Ramos (cell line): Measurements from ENCODE around the gene DSCAM.

Experiments used
- in situ Hi-C: fragments of 300-500 bp; cut with MboI; formaldehyde crosslinking; loops from one replicate; pipeline ENCODE4 v1.14.3; 2022; ENCODE audit warnings: low sequenced_read_pairs; ENCODE audit not compliant: unreplicated experiment

The DSCAM gene

DNA sequence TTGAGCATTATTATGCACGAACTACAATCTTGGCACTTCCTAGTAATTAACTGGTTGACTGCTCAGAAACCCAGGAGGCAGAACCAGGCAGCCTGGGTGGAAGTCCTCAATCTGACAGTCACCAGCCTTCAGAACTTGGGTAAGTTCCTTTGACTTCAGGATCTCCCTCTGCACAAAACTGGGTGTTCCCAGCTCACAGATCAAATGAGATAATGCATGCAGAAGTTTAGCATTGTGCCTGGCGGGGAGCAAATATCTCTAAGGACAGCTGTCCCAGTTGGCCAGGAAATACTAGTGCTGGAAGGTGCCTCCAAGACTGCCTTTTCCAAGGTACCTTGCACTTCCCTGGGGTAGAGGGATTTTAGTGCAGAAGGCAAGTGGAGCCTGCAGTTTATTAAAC, 684.9 kb downstream of the DSCAM start:
- in situ Hi-C loops, result no loop called here

DNA sequence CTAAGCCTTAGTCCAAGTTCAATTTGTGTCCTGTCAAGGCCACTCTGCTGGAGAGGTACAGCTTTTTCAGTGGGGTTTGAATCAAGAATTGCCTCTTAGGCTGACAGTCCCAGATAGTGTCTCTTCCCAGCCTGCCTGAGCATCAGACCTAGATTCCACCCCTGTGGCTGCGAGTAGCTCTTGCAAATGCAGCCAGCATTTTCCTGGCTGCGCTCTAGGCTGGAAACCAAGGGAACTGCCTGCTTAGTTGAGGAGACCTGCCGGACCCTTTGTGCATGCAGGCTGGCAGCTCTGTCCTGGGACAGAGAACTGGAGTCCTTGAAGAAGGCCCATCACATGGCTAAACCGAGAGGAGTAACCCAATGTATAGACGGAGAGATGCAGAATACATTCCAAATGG, 686.0 kb downstream of the DSCAM start:
- in situ Hi-C loops, result no loop called here

DNA sequence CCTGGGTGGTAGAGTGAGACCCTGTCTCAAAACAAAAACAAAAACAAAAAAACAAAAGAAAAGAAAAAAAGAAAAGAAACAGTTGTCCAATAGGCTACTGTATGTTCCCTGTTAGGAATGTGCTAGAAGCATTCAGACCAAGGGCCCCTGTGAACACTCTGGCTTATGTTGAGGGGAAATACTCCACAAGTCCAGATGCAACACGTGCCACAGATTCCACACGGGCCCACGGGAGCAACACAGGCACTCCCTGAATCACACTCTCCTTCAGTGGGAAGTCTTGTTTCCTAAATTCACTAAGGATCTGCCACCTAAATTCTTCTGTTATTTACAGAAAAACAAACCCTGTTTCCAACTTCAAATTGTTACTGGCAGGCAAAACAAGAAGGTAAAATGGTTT, 688.6 kb downstream of the DSCAM start:
- in situ Hi-C loops, result no loop called here

- in situ Hi-C loops, result no loop called here
Observed at GRCh38 chr21:40155563-40155962, 691.4 kb downstream of the DSCAM start.

DNA sequence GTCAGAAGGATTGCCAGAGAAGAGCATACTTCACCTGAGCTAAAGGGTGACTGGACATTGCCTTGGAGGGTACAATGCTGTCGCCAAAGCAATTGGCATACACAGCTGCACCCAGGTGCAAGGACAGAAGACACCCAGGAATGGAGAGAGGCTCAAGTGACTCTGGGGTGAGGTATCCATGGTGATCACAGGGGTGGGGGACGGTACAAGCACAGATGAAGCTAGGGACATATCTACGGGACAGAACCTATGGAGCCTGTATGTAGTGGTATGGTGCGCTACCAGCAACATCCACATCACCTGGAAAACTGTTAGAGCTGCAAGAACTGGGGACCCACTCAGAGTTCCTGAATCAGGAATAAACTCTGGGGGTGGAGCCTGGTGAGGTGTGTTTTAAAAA, 693.6 kb downstream of the DSCAM start:
- in situ Hi-C loops, result no loop called here

DNA sequence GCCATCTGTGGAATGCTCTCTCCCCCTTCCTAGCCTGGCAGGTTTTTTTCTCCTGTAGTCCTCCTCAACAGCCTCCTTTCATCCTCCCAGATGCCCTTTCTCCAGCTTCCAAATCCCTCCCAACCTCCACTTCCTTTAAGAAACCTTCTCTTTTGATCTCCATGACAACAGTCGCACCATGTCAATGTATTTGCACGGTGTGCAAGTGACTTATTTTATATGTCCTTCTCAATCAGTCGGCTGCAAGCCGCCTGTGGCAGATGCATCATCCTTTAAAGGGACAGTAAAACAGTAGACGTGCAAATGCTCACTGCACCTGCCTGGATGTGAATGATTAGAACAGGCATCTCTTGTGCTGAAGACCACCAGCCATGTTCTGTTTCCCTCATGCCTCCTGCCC, 694.5 kb downstream of the DSCAM start:
- in situ Hi-C loops, result no loop called here

DNA sequence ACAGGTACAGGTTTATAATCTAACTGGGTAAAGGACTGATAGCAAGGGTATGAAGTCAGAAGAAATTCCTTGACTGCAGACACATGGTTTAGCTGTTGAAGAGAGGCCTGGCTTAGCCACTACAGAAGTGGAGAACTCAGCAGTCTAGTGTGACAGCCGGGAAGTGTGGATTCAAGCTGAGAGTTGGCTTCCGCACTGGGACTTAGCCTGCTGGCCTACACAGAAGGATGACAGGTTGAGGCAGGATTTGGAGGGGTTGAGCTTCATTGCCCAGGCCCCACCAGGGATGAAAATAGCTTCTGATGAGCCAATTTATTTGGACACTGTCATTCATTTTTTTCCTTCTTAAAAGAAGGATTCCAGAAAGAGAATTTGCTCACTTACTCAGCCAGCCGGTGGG, 695.3 kb downstream of the DSCAM start:
- in situ Hi-C loops, result no loop called here

DNA sequence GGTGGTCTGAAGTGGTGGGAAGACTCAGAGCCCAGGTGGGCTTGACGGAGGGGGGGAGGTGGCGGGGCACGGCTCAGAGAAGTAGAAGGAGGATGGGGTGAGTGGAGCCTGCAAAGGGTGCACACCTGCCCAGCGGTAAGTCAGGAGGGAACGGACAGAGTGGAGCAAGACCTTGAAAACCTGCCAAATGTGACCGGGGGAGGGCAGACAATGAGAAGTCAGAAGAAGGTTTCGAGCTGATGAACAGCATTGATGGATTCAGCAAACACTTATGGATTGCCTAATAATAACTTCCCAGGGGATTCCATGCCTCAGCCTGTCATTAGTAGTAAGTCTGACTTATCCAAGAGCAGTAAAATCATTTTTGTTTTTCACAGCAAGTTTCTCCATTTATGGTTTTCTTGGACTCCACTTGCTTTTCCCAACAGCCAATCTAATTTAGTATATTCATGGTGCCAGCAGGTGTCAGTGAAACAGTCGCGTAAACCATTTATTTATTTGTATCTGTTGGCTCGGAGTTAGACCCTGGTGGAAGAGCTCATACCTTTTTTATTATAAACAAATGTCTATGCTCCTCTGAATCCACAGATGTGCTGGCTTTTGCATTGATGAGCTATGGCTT, 700.6 kb downstream of the DSCAM start:
- in situ Hi-C loops, result loop anchor here (10.0 kb wide), 1 partner anchor 918 kb away; no protein-coding TSS in a partner anchor

GRCh38 chr21:40143822-40144525, 703.0 kb downstream of the DSCAM start:
- in situ Hi-C loops, result loop anchor here (10.0 kb wide), 1 partner anchor 921 kb away; no protein-coding TSS in a partner anchor

GRCh38 chr21:40141621-40142020, 705.3 kb downstream of the DSCAM start:
- in situ Hi-C loops, result loop anchor here (10.0 kb wide), 1 partner anchor 923 kb away; no protein-coding TSS in a partner anchor

- in situ Hi-C loops, result loop anchor here (10.0 kb wide), 1 partner anchor 924 kb away; no protein-coding TSS in a partner anchor
Observed at GRCh38 chr21:40140675-40141074, 706.3 kb downstream of the DSCAM start.

- in situ Hi-C loops, result loop anchor here (10.0 kb wide), 1 partner anchor 925 kb away; no protein-coding TSS in a partner anchor
Observed at GRCh38 chr21:40139636-40140035, 707.3 kb downstream of the DSCAM start.

DNA sequence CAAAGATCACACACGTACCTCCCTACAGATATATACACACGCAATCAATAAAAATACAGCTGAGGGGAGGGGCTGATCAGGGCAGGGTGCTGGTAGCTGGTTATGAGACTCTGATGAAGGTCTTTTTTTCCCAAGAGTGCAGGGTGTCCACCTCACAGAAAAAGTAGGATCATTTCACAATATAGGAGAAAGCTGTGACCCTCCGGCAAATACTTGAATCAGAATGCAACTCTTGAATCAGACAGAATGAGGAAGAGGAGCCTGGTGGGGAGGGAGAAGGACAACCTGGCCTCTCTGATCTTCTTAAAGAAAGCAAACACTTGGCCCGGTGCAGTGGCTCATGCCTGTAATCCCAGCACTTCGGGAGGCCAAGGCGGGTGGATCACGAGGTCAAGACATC, 710.4 kb downstream of the DSCAM start:
- in situ Hi-C loops, result no loop called here

- in situ Hi-C loops, result no loop called here
Observed at GRCh38 chr21:40134731-40135492, 712.0 kb downstream of the DSCAM start.

- in situ Hi-C loops, result no loop called here
Observed at GRCh38 chr21:40130476-40130875, 716.5 kb downstream of the DSCAM start.

DNA sequence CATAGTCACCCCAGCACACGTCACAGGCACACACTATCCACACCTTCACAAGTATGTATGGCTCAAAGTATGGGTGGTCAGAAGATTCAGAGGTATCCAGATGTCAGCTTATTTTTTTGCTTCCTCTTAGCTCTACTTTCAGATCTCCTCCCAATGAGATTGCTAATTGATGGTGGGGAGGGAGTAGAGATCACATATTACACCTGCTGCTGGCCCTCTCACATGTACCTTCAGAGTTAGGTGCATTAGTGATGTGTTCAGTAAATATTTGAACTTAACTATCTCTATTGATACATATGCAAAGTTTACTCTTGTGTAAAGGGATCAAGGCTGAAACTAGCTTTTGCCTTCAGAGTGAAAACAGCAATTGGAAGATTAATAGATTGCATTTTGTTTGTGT, 717.1 kb downstream of the DSCAM start:
- in situ Hi-C loops, result no loop called here

GRCh38 chr21:40128891-40129290, 718.1 kb downstream of the DSCAM start:
- in situ Hi-C loops, result no loop called here

DNA sequence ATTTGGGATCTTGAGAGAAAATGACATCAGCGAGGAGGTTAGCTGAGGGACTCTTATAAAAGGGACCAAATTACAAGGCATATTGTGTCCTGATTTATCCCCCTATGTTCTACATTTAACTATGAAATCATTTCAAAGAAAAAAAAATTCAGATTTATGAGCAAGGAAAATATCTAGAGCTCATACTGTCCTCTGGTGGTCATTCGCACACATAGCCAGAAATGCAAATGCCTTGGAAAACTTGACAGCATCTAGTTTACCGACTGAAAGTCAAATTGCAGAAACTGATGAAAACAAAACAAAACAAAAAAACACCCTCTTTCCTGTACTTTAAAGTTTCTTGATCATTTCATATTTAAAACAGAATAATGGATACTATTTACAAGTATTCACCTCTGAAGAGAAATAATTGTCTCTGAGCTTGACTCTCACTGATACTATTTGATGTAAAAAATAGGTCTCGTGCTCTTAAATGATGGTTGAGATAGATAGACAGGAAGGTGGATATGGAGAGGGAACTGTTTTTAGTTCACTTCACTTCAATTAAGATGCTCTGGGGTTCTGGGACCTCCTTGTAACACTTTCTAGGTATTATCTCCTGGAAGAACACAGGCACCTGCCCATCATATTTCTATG, 725.9 kb downstream of the DSCAM start:
- in situ Hi-C loops, result no loop called here

GRCh38 chr21:40118527-40118926, 728.4 kb downstream of the DSCAM start:
- in situ Hi-C loops, result no loop called here

DNA sequence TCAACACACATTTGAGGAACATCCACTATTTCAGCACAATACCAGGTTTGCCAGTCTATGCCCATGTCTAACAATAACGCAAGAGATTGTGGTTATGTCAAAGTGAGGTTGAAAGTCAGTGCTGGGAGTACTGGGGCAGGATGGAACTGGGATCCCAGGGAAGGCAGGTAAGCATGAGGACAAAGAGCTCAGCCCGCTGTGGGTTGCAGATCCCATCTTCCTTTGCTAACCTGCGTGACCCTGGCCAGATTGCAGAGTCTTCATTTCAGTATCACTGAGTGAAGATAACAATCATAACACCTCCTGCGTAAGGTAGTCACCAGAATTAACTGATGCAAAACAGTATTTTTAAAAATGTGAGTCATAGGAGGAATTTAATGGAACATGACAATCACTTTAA, 729.7 kb downstream of the DSCAM start:
- in situ Hi-C loops, result no loop called here

GRCh38 chr21:40115775-40116174, 731.2 kb downstream of the DSCAM start:
- in situ Hi-C loops, result no loop called here
